ENCODE data around the gene CACNG7.

DNA sequence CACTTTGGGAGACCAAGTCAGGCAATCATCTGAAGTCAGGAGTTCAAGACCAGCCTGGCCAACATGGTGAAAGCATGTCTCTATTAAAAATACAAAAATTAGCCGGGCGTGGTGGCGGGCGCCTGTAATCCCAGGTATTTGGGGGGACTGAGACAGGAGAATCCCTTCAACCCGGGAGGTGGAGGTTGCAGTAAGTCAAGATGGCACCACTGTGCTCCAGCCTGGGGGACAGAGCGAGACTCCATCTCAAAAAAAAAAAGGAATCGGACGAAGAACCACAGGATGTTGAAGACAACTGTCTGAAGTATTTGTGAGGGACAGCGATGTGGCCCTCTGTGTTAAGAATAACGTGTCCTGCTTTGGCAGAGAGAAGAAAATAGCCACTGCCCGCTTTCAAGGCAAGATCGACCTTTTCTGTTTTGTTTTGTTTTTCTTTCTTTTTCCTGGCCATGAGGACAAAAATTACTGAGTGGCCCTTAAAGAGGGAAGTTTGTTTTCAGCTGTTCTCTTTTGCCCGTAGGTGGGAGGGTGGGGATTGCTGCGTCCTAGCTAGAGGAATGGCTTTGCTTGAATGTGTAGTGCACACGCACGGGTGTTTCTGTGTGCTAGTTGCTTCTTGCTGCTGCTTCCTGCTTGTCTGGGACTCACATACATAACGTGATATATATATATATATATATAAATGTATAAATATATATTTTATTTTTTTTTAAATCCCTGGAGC, 33.3 kb upstream of the CACNG7 start:
- TF ChIP-seq CTCF (IDR thresholded peaks at IDR 0.05), result no peak
- TF ChIP-seq POLR2A (IDR thresholded peaks at IDR 0.05), result no peak
